C4-2B (cell line): ENCODE measurements around the gene KLLN.

Experiments
- ZFX ChIP-seq: fragments of 450-650 bp; IDR thresholded peaks from 2 replicates; pipeline ENCODE4 v1.6.1; 2017
- TF ChIP-seq, protein P1 (sequence below): fragments of 450-650 bp; conservative IDR thresholded peaks from 2 replicates; pipeline ENCODE4 v1.5.1; 2017; ENCODE audit warnings: mild to moderate bottlenecking

DNA sequence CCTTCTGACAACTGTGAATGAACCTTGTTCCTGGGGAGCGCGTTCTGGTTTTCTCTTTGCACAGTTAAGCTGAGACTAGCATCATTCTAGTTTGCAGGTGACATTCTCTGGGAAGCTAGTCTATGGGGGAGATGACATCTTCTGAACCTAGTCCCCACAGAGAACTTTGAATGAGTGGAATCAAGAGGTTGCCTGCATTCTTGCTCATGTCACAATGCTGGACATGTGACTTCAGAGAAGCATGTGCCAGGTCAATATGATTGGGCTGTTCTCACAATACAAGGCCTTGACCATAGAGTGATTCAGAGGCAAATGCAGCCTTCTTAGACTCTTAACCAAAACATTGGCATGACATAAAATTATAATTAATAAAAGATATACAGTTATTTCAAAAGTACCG is 22.1 kb downstream of the KLLN start:
- TF ChIP-seq, protein P1, sequence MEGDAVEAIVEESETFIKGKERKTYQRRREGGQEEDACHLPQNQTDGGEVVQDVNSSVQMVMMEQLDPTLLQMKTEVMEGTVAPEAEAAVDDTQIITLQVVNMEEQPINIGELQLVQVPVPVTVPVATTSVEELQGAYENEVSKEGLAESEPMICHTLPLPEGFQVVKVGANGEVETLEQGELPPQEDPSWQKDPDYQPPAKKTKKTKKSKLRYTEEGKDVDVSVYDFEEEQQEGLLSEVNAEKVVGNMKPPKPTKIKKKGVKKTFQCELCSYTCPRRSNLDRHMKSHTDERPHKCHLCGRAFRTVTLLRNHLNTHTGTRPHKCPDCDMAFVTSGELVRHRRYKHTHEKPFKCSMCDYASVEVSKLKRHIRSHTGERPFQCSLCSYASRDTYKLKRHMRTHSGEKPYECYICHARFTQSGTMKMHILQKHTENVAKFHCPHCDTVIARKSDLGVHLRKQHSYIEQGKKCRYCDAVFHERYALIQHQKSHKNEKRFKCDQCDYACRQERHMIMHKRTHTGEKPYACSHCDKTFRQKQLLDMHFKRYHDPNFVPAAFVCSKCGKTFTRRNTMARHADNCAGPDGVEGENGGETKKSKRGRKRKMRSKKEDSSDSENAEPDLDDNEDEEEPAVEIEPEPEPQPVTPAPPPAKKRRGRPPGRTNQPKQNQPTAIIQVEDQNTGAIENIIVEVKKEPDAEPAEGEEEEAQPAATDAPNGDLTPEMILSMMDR: no peak
- TF ChIP-seq ZFX: no peak
